GM18499 (cell line): Measurements from ENCODE around the gene POLR1E.

Experiments used
- ATAC-seq: cut with Tn5 transposase; IDR thresholded peaks from one replicate; pipeline ENCODE4 v1.9.1; 2021; ENCODE audit warnings: moderate number of reproducible peaks; ENCODE audit not compliant: insufficient read depth, unreplicated experiment

The POLR1E gene, protein sequence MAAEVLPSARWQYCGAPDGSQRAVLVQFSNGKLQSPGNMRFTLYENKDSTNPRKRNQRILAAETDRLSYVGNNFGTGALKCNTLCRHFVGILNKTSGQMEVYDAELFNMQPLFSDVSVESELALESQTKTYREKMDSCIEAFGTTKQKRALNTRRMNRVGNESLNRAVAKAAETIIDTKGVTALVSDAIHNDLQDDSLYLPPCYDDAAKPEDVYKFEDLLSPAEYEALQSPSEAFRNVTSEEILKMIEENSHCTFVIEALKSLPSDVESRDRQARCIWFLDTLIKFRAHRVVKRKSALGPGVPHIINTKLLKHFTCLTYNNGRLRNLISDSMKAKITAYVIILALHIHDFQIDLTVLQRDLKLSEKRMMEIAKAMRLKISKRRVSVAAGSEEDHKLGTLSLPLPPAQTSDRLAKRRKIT

DNA sequence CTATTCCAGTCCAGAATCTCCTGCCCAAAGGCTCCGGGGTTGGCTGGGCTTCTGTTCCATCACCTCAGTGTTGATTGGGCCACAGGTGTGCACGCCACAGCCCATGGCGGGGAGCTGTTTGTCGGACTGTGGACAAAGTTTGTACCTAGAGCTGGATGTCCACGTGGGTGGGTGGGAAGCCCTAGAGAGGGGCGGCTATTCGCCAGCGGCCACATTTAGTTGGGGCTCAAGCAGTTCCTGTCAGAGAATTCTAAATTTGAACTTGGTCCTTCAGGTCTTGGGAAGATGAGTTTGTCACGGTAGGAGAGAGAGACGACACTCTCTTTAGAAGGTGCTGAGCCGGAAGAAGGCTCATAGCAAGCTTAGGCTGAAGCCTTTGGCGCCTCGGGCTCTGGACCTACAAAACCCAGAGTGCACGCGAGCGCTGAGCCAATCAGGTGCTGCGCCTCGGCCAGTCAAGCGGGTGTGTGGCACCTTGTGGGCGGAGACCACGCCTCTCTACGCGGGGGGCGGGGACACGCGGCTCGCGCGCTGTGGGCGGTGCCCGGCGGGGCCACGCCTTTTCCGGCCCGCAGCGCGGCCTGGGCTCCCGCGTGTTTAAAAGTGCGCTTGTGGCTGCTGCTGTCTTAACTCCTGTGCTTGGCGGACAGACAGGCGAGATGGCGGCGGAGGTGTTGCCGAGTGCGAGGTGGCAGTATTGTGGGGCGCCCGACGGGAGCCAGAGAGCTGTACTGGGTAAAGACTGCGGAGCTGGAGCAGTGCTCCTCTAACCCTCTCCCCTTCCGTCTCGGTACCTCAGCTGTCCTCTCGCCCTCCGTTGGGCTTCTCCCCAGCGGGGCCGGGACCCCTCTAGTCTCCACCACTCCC is at the start of gene POLR1E:
Gene POLR1E, plus strand, starts transcription at position 560 of the 867 bp plus-strand sequence. Its CDS starts 100 bp downstream, at position 660.
- ATAC-seq = peak; percentile 83

DNA sequence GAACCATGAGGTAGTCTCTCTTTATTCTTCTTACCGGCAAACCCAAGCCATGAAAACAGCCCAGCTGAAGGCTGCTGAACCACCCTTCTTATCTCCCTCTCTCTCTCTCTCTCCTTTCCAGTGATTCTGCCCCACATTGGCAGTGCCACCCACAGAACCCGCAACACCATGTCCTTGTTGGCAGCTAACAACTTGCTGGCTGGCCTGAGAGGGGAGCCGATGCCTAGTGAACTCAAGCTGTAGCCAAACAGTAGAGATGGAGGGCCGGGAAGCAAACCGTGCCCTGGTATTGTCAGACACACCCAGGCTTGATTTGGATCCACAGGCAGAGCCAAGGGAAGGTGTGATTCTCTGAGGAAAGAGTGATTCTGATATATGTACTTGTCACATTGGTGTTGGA is 49.2 kb upstream of the POLR1E start:
- no peak for ATAC-seq

DNA sequence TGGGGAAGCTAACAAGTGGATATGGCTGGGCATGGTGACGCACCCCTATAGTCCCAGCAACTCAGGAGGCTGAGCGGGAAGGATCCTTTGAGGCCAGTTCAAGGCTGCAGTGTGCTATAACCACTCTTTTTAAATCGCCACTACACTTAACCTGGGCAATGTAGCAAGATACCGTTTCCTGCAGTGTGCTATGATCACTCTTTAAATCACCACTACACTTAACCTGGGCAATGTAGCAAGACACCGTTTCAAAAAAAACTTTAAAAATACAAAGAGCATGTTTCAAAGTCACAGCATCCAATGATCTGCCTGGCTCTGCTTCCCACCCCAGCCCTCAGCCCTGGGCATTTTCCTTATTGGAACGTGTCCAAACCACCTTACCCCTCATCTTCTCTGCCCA is 48.7 kb upstream of the POLR1E start:
- no peak for ATAC-seq

DNA sequence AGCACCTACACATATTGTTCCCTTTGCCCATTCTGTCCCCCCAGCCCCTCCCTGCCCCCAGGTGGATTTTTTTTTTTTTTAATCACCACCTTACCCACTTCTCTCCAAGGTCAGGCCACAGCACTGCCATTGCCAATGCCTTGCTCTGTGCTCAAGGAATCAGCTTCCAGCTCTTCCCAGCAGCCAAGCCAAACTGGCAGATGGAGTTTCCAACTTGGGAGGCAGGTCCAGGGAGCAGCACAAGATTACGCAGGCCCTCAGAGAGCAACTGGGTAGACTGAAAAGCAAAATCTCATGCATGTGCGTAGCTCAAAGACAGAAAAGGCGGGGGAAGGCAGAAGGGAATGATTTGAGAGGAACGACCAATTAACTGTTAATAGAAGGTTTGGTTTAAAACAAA is 48.1 kb upstream of the POLR1E start:
- no peak for ATAC-seq

DNA sequence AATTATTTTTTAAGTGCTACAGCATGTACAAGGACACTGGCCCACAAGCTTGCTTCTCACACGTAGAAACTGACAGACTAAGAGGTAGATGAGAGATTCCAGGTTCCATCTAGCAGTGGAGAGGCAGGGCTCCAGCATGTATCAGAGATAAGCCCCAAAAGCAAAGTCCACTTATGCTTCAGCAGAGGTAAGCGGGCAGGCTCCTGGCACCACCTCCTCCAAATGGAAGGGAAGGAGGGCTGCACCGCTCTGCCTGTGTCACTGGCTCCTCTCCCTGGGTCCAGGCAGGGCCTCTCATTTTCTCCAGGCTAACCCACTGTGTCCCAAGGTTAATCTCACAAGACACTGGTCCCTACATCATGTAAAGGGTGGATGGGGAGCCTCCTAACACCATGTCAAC is 47.4 kb upstream of the POLR1E start:
- ATAC-seq = no peak

DNA sequence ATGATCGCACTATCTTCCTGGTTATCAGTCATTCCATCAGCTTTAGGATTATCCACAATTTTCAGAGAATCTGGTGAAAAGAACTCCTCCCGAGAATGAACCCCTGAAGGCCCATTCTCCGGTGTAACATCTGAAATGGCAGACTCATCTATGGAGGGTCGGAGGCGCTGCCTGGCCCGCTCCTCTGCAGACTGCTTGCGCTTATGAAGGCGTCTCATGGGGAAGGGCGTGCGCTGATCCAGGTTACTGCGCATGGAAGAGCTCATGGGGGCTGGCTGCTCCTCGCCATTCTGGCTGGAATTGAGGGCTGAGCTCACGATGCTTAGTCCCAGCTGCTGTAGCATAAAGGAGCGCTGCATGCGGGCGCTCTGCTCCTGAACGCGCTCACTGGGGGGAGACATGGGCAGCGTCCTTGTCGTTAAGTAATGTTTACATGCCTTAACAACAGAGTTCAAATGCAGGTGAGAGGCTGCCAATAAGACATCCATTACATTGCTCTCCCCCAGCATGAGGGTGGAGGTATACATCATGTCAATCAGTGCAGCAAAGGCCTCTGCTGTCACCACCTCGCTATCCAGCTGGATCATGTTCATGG is 43.9 kb upstream of the POLR1E start:
- no peak for ATAC-seq

DNA sequence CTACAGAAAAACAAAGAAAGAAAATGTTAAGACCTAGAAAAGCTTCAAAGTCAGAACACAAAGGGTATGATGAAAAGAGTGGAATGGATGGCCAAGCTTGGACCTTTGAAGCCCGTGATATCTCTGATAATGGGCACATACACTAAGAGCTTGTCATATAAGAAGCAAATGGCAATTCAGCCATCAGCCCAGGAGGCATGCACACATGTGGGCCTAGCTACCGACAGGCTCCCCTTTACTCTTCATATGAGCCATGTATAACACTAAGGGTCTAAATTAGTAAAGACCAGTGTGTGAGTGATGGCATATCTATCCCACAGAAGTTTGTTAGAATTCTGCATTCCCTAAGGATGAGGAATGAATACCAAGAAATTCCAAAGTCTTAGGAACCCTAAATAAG is 43.2 kb upstream of the POLR1E start:
- ATAC-seq = no peak

DNA sequence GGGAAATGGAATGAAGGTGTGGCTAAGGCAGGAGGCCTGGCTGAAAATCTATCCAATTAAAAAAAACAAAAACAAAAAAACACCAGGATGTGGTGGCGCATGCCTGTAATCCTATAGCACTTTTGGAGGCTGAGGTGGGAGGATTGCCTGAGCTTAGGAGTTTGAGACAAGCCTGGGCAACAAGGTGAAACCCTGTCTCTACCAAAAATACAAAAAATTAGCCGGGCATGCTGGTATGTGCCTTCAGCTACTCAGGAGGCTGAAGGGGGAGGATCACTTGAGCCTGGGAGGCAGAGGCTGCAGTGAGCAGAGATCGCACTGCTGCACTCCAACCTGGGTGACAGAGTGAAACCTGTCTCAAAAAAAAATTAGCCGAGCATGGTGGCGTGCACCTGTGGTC is 42.2 kb upstream of the POLR1E start:
- no peak for ATAC-seq

DNA sequence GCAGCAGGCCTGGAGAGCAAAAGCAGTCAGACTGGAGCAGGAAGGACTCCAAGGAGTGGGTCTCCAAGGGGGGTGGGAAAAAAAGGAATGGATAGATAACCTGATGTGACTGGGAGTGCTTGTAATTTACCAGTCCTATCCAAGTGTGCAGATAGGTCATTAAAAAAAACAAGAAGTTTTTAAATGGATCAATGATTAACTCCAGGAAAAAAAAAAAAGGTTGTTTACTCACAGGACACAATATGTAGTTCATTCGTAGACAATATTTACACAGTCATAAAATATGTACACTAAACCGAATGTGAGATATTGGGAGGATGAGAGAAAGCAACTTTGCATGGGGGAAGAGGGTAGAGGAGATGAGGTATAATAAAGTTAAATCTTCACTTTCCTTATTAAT is 40.9 kb upstream of the POLR1E start:
- no peak for ATAC-seq

DNA sequence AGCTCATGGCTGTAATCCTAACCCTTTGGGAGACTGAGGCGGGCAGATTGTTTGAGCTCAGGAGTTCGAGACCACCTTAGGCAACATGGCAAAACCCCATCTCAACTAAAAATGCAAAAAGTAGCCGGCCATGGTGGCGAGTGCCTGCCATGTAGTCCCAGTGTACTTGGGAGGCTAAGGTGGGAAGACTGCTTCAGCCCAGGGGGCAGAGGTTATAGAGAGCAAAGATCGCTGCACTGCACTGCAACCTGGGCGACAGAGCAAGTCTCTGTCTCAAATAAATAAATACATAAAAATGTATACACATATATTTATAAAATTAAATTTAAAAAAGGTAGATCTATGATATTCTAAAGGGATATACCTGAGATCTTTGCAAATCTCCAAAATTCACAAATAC is 39.9 kb upstream of the POLR1E start:
- no peak for ATAC-seq

DNA sequence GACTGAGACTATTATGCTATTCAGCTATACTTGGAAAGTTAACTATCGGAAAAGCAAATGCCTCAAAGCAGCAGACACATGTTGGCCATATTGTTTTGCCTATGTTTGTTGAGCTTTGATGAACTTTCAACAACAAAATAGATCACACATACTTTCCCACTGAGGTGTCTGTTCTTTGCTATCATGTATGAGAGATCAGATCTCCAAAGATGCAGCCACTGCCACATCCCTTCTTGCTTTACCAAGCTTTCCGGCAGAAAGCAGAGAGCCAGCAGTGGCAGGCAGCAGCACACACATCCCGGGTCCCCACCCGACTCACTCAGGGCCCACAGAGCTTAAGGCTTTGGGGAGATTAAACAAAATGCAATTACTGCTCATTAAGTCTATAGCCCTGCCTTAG is 39.3 kb upstream of the POLR1E start:
- ATAC-seq = no peak

DNA sequence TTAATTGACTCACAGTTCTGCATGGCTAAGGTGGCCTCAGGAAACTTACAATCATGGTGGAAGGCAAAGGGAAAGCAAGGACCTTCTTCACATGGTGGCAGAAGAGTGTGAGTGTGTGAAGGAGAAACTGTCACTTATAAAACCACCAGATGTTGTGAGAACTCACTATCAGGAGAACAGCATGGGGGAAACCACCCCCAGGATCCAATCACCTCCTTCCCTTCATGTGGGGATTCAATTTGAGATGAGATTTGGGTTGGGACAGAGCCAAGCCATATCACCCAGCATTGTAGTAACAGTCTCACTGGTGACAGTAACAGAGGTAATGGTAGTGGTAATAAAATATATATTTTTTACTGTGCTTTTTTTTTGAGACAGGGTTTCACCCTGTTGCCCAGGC is 38.6 kb upstream of the POLR1E start:
- no peak for ATAC-seq

DNA sequence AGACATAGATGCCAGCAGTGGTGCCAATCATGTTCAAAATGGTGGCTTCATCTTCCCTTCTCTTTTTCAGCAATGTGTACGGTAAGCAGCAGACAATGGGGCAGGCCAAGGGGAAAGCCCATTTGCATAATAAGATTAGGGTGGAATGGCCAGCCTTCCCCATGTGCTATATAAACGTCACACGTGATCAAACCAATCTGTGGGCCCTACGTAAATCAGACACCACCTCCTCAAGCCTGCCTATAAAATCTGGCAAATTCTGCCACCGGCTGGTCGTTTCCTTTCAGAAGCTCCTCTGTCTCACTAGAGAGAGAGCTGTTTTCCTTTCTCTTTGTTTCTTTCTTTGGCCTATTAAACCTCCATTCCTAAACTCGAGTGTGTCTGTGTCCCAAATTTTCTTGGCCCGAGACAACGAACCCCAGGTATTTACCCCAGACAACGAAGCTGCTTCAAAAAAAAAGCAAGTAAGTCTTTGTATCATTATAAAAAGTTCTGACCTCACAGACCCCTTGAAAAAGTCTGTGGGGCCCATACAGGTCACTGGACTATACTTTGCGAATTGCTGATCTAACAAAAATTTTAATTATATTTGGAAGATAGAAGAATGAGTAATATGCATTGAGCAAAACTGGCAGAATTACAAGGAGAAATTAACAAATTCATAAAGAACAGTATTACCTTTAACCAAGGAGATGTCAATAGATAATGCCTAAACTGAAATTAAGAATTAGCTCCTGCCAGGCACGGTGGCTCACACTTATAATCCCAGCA is 35.7 kb upstream of the POLR1E start:
- no peak for ATAC-seq

DNA sequence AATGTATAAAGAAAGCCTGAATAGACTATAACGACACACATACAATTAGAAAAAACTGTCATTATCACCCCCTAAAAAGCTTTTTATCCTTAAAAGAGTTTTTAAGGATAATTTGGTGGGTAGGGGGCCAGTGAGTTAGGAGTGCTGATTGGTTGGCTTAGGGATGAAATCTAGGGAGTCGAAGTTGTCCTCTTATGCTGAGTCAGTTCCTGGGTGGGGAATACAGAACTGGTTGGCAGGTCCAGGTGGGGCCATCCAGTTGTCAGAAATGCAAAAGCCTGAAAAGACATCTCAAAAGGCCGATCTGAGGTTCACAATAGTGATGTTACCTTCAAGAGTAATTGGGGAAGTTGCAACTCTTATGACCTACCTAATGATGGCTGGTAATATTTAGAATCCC is 34.1 kb upstream of the POLR1E start:
- ATAC-seq = no peak

DNA sequence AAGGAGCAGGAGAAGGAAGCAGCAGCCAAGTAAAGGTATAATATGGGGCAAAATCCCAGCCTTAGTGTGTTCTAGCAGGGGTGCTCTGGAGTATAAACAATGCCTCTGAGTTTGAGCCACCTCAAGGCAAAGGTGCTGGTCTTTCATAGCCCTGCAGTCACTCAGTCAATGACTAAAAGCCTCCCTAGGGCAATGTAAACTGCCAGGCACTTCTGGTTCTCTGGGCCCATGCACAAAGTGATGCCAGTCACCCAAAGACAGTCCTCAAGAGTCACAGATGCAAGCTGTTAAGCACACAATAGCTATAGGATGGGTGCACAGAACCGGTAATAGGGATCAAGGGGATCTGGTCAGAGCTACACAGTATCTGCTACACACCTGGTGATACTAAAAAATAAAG is 33.1 kb upstream of the POLR1E start:
- no peak for ATAC-seq

DNA sequence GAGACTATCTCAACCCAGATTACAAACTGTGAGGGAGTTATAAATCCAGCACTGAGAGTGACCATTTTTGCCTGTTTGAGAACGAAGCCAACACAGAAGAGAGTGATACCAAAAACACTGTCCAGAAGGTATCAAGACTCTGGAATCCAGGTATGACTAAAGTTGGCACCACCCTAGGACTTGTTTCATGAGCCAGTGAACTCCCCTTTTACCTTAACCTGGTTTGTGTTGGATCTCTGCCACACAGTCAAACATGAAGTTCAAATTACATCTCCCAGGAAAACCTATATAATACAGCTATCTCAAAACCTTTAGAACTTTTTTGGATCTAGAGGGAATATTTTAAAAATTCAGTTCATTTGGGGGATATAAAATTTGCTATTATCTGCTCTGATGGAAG is 31.9 kb upstream of the POLR1E start:
- no peak for ATAC-seq

DNA sequence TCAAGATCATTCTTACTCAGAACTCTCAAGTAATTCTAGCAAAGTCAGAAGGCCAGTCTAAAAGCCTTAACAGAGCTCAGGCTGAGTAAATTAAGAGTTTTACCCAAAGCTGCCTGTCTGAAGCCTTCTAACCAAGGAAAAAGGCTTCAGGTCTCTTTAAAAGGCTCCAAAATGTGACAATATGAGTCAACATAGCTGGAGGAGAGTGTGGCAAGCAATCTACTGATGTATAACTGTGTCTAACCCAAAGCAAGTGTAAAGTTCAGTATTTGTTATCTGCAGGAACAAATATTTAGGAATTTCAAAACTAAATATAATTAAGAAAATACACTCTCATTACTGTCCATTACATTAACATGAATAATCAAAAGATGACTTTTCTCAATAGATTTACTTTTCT is 31.5 kb upstream of the POLR1E start:
- ATAC-seq = no peak

DNA sequence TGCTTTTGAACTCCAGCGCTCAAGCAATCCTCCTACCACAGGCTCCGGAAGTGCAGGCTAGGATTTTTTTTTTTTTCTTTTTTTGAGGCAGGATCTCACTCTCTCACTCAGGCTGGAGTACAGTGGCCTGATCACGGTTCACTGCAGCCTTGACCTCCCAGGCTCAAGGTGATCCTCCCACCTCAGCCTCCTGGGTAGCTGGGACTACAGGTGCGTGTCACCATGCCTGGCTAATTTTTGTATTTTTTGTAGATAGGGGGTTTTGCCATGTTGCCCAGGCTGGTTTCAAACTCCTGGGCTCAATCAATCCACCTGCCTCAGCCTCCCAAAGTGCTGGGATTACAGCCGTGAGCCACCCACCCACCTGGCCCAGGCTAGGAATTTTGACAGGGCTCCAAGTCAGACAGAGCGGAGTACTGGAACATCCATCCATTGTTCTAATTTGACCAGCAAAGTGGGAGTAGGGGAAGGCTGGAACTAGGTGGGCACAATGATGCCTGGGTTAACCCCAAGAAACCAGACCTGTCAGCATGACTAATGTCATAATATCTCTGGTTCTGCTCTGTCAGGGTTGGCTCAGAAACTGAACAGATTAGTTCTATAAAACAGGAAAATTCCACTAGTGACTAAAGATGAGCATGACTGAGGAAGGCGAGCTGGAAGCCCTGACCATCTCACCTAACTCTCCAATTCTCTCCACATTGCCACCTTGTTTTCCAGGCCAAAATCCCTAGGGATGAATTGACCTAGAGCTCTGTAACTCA is 29.7 kb upstream of the POLR1E start:
- no peak for ATAC-seq

DNA sequence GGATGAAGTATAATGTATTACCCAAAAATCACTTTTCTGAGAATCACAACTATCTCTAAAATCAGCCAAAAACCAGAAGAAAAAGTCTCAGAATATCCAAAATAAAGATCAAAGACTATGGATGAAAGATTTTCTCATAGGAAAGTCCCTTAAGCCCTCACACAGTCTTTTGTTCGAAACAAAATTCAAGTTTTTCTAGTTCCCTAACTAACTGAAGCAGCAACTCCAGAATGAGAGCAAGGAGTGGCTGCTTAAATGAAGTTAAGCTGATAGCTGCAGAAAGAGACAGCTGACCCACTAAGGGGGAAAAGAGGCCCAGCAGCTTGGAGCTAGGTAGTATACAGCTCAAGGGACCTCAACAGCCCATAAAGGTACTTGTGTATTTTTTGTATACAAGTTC is 28.9 kb upstream of the POLR1E start:
- ATAC-seq = no peak

DNA sequence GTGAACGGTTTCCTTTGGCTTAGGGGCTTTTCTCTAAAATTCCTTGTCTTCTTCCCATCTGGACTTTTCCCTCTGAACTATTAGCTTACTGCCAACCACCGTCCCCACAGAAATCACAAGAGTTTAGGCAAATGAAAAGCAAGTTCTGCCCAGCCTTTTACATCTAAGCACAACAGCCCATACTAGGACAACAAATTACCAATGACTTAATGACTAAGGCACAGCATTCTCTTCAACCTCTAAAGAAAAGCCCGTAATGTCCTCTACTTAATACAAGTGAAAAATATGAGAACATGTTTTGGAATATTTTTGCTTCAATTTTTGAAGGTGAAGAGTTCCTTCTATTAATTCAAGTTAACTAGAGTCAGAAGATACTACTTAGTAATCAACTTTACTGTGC is 21.7 kb upstream of the POLR1E start:
- ATAC-seq = no peak
